KBM-7 (cell line): ENCODE results near the gene SCN4A.

Source experiments
- DNase-seq: peaks from one replicate; pipeline ENCODE4 v3.0.0-alpha.2; 2015
- in situ Hi-C: fragments of 300-500 bp; cut with MboI; formaldehyde crosslinking; loops from 2 replicates; pipeline ENCODE4 v1.14.3; 2020; ENCODE audit warnings: low sequenced_read_pairs, low pct_unique_long_range_greater_than_20kb, mixed read lengths

SCN4A gene

DNA sequence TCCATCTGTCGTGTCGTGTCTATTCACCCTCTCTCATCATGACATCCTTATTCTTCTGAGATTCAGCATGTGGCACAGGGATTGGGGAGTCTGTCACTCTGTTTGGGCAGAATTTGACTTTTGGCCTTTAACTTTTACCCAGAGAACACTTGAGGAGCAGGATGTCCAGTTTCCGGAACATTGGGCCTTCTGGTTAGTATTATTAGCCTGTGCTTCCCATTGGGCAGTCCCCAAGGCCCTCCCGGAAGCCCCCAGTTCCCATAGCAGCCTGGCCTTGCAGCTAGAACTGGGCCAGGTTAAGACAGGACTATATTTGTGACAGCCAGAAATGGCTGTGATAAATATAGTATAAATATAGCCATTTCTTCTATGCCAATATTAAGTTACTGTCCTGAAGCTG is 9.6 kb downstream of the SCN4A start:
- in situ Hi-C loops = no loop called here
- no peak for DNase-seq

DNA sequence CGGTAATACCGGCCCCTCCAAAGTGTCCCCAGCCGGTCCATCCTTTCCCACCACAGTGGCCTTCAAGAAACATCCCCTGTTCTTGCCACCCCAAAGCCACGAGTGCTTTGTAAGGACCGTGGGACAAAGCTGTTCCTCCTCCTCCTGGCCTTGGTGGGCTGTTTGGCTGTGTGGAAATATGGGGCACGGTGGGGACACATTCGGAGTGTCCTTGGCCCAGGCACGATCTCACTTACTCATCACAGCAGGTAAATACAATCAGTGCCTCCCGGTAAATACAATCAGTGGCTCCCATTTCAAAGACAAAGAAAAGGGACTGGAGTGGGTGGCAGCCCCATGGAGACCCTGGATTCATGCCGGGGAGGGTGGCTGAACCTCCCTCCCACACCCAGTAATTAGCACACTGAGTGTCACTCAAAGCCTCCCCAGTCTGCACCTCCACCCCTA is 10.4 kb downstream of the SCN4A start:
- in situ Hi-C loops = no loop called here

GRCh38 chr17:63961355-63962212 is 11.1 kb downstream of the SCN4A start:
- in situ Hi-C loops = no loop called here
- no peak for DNase-seq

More for the DNA sequence above, 10.4 kb downstream of the SCN4A start:
- DNase-seq = no peak

GRCh38 chr17:63960430-63960829 is 12.3 kb downstream of the SCN4A start:
- no peak for DNase-seq
- in situ Hi-C loops = no loop called here

DNA sequence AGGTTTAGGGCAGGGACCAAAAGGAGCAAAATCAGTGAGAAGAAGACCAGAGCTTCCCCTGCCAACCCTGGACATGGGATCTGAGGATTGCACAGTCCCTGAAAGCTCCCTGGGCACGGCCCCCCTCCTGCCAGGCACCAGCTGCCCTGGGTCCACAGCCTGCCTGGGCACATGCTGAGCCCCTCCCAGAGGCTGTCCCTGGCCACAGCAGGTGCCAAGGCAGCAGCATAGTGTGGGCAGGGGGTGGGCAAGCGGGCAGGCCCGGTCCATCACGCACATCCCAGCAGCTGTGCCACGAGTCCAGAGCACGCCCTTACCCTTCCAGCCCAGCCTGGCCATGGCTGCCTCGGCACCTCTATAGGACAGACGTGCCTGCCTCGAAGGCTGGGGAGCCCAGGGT is 12.7 kb downstream of the SCN4A start:
- no peak for DNase-seq
- in situ Hi-C loops = no loop called here

DNA sequence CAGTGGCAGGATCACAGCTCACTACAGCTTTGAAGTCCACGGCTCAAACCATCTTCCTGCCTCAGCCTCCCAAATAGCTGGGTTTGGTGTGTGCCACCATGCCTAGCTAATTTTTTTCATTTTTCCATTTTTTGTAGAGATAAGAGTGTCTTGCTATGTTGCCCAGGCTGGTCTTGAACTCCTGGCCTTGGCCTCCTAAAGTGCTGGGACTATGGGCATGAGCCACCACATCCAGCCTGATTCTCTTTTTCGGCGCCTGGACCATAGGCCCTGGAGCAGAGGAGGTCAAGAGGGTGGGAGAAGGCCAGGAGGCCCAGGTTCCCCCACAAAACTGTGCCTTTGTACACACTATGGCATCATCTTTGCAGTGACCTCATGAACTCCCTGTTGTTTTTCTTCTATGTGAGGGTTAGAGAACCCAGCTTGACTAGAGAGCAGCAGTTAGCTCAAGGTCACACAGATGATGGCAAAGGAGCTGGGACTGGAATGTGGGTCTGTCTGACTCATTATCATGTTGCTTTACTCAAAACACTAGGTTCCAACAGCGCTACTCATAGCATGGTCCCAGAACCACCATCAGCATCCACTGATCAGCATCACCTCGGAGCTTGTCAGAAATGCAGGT is 16.3 kb downstream of the SCN4A start:
- in situ Hi-C loops = no loop called here
- DNase-seq = no peak

DNA sequence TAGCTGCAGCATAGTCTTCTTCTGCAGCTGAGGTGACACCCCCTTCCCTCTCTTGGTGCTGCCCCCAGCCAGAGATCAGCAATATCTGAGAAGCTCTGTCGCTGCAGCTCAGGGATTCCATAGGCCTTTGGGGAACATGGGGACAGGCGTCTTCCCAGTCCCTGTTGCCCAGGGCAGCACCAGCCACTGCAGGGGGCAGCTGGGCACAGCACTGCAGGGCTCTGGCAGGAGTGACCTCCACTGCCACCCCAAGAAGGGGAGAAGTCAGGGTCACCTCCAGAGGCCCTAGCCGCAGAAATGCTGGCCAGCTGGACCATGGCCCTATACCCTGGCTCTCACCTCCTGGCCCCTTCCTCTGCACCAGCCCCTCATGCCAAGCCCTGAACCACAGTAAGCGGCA is 16.9 kb downstream of the SCN4A start:
- DNase-seq = no peak
- in situ Hi-C loops = no loop called here

DNA sequence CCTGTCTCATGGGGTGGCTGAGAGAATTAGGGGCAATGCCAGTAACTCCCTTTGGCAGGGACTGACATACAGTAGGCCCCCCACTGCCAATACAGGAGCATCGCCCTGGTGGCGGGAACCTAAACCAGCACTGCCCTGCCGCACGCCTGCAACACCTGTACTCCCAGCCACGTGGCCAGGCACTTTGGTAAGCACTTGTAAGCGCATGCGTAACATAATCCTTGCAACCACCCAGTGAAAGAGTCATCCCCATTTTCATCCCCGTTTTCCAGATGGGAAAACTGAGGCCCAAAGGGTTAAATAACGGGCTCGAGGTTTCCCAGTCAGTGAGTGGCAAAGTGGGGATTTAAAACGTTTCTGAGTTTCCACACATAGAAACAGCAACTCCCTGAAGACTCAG is 17.5 kb downstream of the SCN4A start:
- in situ Hi-C loops = no loop called here
- no peak for DNase-seq

DNA sequence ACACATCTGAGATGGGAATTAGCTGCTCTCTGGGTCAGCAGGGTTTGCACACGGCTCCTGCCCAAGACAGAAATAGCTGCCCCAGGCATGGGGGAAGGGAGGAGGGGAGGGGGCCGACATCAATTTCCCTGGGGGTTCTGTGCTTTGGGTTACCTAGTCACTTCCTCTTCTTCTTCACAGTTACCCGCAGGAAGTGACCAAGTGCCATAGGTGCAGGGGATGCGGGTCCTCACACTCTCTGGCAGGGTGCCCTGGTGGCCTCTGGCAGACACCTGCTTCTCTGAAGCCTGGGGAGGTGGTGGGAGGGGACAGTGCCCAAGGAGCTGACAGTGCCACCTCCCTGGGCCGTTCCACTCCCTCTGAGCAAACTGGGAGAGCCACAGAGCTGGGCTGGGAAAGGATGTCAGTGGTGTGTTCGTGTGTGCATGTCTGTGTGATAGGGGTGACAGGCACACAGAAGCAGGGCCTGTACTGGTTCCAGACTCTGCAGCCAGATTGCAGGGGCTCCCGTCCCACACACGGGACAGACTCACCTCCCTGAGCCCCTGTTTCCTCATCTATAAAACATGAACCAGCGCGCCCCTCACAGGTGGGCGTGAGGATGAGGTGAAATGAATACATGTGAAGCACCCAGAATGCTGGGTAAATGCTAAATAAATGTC is 18.2 kb downstream of the SCN4A start:
- peak; percentile 53 for DNase-seq
- in situ Hi-C loops = no loop called here

DNA sequence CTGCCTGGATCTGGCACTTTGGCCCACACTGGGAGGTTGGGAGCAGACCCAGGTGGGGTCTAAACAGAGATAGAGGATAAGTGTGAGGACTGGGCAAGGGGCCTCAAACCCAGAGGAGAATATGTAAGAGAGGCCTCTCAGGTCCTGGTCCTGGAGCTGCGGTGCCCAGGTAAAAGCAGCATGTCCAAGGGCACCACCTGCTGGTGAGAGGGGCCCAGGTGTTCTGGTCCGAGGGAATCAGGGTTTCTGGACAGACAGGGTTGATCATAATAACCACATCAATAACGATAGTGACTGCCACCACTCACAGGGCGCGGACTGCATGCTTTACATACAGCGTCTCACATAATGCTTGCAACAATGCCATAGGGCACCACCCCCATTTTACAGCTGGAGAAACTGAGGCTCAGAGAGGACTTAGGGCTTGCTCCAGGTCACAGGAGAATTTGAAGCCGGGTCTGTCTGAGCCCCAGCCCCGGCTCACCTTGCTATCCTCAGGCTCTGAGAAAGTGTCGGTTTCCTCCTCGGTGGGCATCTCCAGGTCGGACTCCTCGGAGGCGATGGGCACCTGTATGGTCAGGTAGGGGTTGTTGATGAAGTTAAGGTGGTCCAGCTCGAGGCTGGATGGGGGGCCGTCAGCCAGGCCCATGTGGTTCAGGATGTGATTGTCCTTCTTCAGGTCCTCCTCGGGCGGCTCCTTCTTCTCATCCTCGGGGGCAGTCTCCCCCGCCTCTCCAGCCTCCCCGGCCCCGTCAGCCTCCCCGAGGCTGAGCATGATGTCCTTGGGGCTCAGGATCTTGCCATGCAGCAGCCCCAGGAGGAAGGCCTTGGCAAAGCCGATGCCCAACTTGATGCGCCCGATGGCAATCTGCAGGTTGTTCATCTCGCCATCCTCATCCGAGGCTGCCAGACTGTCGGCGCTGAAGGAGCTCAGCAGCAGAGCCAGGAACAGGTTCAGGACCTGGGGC is 21.5 kb downstream of the SCN4A start:
- DNase-seq = no peak
- in situ Hi-C loops = no loop called here

GRCh38 chr17:63949576-63950250 is 23.0 kb downstream of the SCN4A start:
- DNase-seq = no peak
- in situ Hi-C loops = no loop called here

- in situ Hi-C loops = no loop called here
These were observed 24.2 kb downstream of the SCN4A start for GRCh38 chr17:63948521-63948920.

GRCh38 chr17:63947711-63948330 is 24.9 kb downstream of the SCN4A start:
- DNase-seq = no peak
- in situ Hi-C loops = no loop called here

More at GRCh38 chr17:63948521-63948920, 24.2 kb downstream of the SCN4A start:
- DNase-seq = no peak

DNA sequence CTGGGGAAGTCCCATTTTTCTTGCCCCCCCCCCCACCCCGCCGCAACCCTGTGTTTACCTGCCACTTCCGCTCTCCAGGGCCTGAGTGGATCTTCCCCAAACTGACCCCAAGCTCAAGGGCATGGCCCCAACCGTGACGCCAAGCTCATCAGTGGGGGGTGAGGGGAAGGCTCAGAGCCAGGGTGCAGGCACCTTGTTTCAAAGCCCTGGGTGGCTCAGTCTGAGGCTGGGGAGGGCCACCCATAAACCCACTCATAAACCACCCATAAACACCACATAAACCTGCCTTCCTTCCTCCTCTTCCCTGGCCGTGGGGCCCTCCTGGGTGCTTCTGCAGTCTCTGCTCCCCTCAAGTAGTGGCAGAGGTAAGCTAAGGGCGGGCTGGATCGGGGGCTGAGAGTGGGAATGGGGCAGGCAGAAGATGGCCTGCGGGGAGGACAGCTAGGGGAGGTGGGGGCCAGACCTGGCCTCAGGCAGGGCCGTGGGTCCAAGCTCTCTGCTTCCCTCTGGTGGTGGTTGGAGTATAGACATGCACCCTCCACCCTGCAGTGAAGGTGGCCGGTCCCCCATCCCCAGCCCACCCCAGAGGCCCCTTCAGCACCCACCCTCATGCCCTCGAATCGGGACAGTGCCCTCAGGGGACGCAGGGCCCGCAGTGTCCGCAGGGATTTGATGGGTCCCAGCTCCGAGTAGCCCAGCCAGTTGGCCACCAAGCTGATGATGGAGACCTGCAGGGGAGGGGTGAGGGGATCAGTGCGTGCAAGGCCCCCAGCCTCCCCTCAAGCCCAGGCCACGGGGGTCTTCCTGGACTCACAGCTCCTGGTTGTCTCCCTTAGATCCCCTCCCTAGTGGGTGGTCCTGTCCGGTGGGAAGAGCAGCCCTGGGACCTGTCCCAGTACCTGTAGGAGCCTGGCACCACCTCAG is 26.0 kb downstream of the SCN4A start:
- peak; percentile 56 for DNase-seq
- in situ Hi-C loops = no loop called here

GRCh38 chr17:63945784-63946439 is 26.8 kb downstream of the SCN4A start:
- DNase-seq = no peak
- in situ Hi-C loops = no loop called here

- in situ Hi-C loops = no loop called here
- DNase-seq = no peak
These were observed 27.8 kb downstream of the SCN4A start for GRCh38 chr17:63944736-63945499.
